GM21528 (cell line): ENCODE data around the gene TMEM236.

Source experiments
- ATAC-seq: cut with Tn5 transposase; IDR thresholded peaks from one replicate; pipeline ENCODE4 v1.9.1; 2021; ENCODE audit warnings: mild to moderate bottlenecking, moderate library complexity; ENCODE audit not compliant: unreplicated experiment, low FRiP score

TMEM236 gene

GRCh38 chr10:17814973-17815372, 63.0 kb downstream of the TMEM236 start:
- ATAC-seq = no peak

DNA sequence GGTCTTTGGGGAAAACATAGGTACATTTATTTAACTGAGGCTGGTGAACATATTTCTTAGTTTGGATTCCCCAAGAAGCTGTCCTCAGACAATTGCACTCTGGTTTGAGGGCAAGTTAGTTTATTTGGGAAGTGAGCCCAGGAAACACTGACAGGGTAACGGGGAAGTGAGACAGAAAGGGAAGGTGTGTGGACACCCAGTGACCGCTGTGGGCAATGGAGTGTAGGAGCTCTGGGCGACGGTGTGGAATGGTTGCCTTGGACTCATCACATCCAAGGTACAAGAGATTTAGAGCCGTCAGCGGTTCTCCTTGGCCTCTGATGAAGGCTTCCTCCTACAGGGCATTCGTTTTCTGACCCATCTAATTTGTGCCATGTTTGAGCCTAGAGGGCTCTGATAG, 64.2 kb downstream of the TMEM236 start:
- ATAC-seq = no peak

DNA sequence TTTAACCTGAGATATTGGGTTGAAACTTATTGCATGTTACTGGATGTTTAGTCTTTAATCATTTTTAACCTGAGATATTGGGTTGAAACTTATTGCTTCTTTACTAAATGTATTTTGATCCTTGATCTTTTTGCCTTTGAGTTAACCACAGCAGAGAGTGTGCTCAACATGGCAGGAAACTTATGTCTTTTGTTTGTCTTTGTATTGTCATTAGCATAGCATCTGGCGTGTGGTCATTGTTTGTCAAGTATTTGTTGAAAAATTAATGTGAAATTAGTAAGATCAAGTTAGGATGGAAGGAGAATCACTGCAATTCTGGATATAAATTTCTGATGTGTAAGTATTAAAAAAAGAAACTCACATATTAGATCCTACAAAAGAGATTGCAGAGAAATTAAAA, 65.3 kb downstream of the TMEM236 start:
- no peak for ATAC-seq

DNA sequence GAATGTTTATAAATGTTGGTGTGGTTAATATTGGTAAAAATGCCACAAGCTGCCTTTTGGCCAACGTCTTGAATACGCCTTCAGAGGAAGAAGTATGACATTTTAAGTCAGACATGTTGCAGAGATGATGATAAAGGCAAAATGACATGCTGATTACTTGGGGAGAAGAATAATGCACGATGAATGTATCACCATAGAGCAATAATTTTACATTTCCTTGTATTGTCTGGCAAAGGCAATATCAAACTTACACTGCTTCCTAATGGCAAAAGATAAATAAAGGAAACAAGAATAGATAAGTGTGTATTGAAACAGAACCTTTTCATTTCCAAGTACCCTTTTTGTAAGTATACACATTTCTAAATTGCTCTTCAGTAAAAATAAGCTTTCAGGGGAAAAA, 65.8 kb downstream of the TMEM236 start:
- no peak for ATAC-seq

DNA sequence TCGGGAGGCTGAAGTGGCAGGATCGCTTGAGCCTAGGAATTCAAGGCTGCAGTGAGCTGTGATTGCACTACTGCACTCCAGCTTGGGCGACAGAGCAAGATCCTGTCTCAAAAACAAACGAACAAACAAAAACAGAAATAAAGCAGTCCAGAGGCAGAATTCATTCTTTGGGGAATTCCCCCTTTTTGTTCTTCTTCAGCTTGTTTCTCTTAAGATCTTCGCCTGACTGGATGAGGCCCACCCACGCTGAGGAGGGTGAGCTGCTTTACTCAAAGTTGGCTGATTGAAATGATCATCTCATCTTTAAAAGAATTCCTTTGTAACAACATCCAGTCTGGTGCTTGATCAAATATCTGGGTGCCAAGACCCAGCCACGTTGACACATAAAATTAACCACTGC, 67.8 kb downstream of the TMEM236 start:
- no peak for ATAC-seq

DNA sequence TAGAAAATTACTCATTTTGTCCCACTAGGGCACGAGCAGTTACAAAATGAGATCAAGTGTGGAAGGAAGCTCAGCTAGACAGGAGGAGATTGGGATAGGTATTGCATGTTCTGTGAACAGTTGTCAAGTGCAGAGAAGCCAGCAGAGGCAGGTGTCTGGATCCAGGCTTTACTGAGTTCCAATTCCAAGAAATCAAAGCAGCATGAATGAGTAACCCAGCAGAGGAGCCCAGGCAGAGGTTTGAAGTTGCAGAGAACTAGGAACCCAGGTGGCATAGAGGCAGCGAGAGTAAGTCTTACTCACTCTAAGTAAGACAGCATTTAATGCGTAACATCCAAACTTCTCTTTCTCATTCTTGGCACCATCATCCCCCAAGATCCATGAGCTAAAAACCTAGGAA, 68.9 kb downstream of the TMEM236 start:
- ATAC-seq = no peak

- ATAC-seq = no peak
Measured at GRCh38 chr10:17821893-17822292, 69.9 kb downstream of the TMEM236 start.

DNA sequence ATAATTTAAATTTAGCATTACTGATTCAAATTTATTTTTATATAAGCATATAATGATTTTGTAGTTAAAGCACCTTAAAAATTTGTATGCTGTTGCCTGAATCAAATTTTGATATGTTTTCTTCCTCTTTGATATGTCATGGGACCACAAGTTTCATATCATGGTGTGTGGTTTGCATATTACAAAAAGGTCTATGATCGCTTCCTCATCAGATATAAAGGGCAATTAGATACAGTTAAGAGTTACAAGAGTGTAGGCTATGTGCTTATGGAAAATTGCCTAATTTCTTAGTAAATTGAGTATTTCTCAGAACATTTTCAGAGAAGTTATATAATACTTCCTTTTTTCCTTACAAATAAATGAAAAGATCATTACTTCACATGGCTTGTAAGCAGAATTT, 79.3 kb downstream of the TMEM236 start:
- ATAC-seq = no peak

DNA sequence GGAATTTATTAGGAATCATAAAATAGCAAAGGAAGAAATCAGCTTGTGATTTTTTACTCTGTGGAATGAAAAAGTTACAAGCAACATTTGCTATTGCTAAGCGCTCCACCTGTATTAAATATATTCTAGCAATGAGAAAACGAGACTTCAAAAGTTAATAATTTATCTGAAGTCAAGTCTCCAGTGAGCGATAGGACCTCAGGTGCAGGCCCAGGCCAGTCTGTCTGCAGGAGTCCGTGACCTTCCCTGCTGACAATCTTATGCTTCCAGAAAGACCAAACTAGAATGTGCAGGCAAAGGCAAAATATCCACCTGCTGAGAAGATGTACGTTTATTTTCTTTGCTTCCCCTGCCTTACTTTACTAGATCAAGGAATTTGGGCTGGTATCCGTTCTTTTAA, 79.9 kb downstream of the TMEM236 start:
- ATAC-seq = no peak

DNA sequence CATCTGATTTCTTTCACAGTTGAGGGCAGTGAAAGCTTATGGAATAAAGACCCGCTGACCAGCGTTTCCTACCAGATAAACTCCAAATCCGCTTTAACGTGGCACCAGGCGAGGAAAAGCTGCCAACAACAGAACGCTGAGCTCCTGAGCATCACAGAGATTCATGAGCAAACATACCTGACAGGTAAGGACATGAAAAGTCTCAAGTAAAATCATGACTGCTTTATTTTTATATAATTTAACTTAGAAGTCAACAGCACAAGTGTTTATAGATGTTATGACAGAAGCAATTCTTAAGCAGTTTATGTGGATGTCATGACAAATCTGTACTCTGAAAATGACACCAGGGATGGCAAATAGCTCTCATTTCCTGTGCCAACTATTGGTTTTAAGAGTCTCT, 81.7 kb downstream of the TMEM236 start:
- no peak for ATAC-seq

- ATAC-seq = no peak
Measured at GRCh38 chr10:17835688-17836087, 83.7 kb downstream of the TMEM236 start.

DNA sequence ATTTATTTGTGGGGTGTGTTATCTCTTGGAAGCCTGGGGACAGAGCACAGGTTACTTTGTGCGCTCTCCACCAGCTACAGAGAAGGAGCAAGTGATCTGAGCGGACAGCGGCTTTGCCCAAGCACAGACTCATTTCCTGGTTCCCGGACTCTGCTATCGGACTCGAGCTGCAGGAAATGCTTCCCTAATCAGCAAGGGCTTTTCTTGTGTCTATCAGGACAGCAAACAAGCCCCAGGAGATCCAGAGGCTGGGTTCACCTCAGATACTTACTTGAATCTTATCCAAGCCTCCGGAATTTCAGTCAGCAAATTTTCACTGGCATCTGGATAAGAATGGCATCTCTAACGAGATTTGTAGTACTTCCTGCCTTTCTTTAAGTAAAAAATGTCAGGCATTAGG, 84.9 kb downstream of the TMEM236 start:
- ATAC-seq = no peak

GRCh38 chr10:17838080-17838648, 86.2 kb downstream of the TMEM236 start:
- ATAC-seq = no peak

GRCh38 chr10:17841050-17841449, 89.0 kb downstream of the TMEM236 start:
- ATAC-seq = no peak

DNA sequence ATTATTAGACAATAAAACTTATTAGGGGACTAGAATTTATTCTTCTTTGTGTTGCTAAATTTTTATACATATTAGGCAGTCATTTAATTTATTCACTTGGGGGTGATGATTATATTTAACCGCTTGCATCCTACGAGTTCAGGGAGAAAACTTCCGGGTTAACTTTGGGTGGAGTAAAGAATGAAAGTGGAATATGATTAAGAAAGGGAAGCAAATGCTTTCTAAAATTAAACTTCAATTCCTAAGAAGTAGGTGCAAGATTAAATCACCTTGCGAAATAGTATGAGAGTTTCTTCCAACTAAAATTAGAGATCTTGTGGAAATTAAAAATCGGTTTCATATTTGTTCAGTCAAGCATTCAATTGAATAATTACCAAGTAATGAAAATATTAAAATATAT, 90.6 kb downstream of the TMEM236 start:
- no peak for ATAC-seq

GRCh38 chr10:17847585-17848296, 95.7 kb downstream of the TMEM236 start:
- ATAC-seq = no peak

DNA sequence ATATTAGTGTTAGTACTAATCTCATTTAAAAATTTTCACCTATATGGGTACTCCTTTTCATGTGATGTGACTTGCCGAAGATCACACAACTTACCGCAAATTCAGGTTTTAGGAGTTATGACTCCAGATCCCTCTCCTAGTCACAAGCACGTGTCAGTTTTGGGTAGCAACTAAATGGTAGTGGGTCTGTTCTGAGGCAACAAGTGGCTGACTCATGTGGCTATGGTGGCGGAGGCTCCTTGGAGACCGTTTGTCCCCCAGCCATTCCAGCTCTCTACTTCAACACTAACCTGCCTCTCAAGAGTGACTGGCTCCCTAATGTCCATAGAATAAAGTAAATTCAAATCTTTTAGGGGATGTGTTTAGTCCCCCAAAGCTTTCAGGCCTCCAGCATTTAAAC, 96.6 kb downstream of the TMEM236 start:
- no peak for ATAC-seq
